T follicular helper cell (primary cell): ENCODE results near the gene BCORL1.
A peak's percentile ranks its signal among the peaks of the same experiment; 100 is the strongest.

Experiments used
- DNase-seq: peaks from one replicate; pipeline ENCODE4 v3.0.0-alpha.2; 2020; ENCODE audit warnings: low read depth

BCORL1 gene

GRCh38 chrX:130060122-130061069, 78.0 kb downstream of the BCORL1 start:
- DNase-seq: peak; percentile 62

GRCh38 chrX:130066975-130067615, 84.7 kb downstream of the BCORL1 start:
- DNase-seq: no peak

GRCh38 chrX:130071611-130072344, 89.3 kb downstream of the BCORL1 start:
- no peak for DNase-seq

- DNase-seq: no peak
Measured at GRCh38 chrX:130072345-130072740, 89.9 kb downstream of the BCORL1 start.

GRCh38 chrX:130075777-130076176, 93.3 kb downstream of the BCORL1 start:
- DNase-seq: no peak

- DNase-seq: peak; percentile 33
Measured at GRCh38 chrX:130079824-130080406, 97.5 kb downstream of the BCORL1 start.

- no peak for DNase-seq
Measured at GRCh38 chrX:130080791-130081367, 98.4 kb downstream of the BCORL1 start.

GRCh38 chrX:130081421-130082045, 99.1 kb downstream of the BCORL1 start:
- no peak for DNase-seq

GRCh38 chrX:130082244-130083106, 100.0 kb downstream of the BCORL1 start:
- peak; percentile 44 for DNase-seq

- no peak for DNase-seq
Measured at GRCh38 chrX:130083107-130083490, 100.7 kb downstream of the BCORL1 start.

GRCh38 chrX:130083656-130084382, 101.4 kb downstream of the BCORL1 start:
- DNase-seq: no peak

GRCh38 chrX:130084631-130085237, 102.3 kb downstream of the BCORL1 start:
- DNase-seq: no peak

- DNase-seq: no peak
Measured at GRCh38 chrX:130085551-130086446, 103.4 kb downstream of the BCORL1 start.

- peak; percentile 54 for DNase-seq
Measured at GRCh38 chrX:130086447-130087206, 104.2 kb downstream of the BCORL1 start.

GRCh38 chrX:130090364-130090763, 107.9 kb downstream of the BCORL1 start:
- no peak for DNase-seq

GRCh38 chrX:130091980-130092522, 109.6 kb downstream of the BCORL1 start:
- DNase-seq: peak; percentile 74

GRCh38 chrX:130093271-130093670, 110.8 kb downstream of the BCORL1 start:
- DNase-seq: no peak
